Peyer's patch (tissue), 4 donors: ENCODE results near the gene GFI1. TPM values are rescaled to one million over a fixed set of nuclear protein-coding genes. Genes with fewer than 3 reads are reported as not detected.

Source experiments
- DNase-seq, 3 donors: peaks; one replicate each; pipeline ENCODE4 v3.0.0-alpha.2; 2017 to 2019
- H3K27ac ChIP-seq, 4 donors: fragments of 200-600 bp; sonication (generic); one replicate each; pipeline ENCODE4 v1.5.1; 2016 to 2019
- H3K27me3 ChIP-seq, 2 donors: fragments of 200-600 bp; sonication (generic); one replicate each; pipeline ENCODE4 v1.5.1; 2019
- H3K36me3 ChIP-seq, 3 donors: fragments of 200-600 bp; sonication (generic); one replicate each; pipeline ENCODE4 v1.5.1; 2016 to 2019
- H3K4me1 ChIP-seq, 4 donors: fragments of 200-600 bp; sonication (generic); one replicate each; pipeline ENCODE4 v1.5.1; 2016 to 2019
- H3K4me3 ChIP-seq, 4 donors: fragments of 200-600 bp; sonication (generic); 1 replicate in 3 of 4; 2 replicates in 1 of 4; pipeline ENCODE4 v1.5.1; 2016 to 2019; ENCODE audit warnings: mild to moderate bottlenecking in 1 of 4
- H3K9me3 ChIP-seq, 4 donors: fragments of 200-600 bp; sonication (generic); one replicate each; pipeline ENCODE4 v1.5.1; 2016 to 2019; ENCODE audit warnings: mild to moderate bottlenecking in 1 of 4
- POLR2A ChIP-seq, 2 donors: fragments of 450-650 bp; IDR thresholded peaks; one replicate each; pipeline ENCODE4 v1.5.1; 2017; ENCODE audit warnings: antibody characterized with exemption in 2 of 2, mild to moderate bottlenecking in 2 of 2, moderate library complexity in 2 of 2
- total RNA-seq, 4 donors: library from RNA; depleted of rRNA; stranded (reverse); fragments of >200 nt; gene quantifications; one replicate each; pipeline ENCODE4 v1.1.0, GENCODE V29; 2016
- TF ChIP-seq, protein P1 (sequence below), 6 experiments: fragments of 450-650 bp in 4 of 6; fragments of 200-600 bp in 2 of 6; sonication (generic) in 1 of 6; IDR thresholded peaks; one replicate each; pipeline ENCODE4 v1.5.1; 2017 to 2019; ENCODE audit warnings: antibody characterized with exemption in 6 of 6, mild to moderate bottlenecking in 3 of 6, moderate library complexity in 1 of 6

Gene GFI1
- total RNA-seq, 4 donors from 2014 or later, result 6.5 to 15.5 (median 9.1) TPM

DNA sequence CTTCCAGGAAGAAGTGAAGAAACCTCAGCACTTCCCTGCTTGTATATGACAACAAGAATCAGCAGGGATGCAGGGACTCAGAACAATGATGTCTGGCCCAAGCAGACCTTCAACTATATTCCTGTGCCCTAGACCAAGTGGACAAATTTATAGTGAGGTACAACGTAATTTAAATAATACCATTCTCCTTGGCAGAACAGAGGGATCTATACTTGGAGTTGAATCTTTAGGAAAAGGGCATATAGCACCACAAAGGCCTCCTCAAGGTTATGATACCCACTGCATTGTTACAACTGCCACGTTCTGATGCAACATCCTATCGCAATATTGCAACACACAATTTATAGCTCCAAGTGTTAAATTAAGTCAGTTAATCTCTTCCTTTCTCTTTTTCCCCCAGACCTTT is 29.1 kb upstream of the GFI1 start:
- Histone ChIP-seq H3K4me1 (no peaks in the 10 kb centered on the region), H3K27me3 (no peaks in the 10 kb centered on the region), H3K4me3 (no peak overlapping the region), H3K9me3 (no peaks in the 10 kb centered on the region), H3K27ac (no peak overlapping the region), H3K36me3 (no peaks in the 10 kb centered on the region)
- no peak for DNase-seq
- TF ChIP-seq POLR2A (IDR thresholded peaks at IDR 0.05), result no peak
- TF ChIP-seq, protein P1, sequence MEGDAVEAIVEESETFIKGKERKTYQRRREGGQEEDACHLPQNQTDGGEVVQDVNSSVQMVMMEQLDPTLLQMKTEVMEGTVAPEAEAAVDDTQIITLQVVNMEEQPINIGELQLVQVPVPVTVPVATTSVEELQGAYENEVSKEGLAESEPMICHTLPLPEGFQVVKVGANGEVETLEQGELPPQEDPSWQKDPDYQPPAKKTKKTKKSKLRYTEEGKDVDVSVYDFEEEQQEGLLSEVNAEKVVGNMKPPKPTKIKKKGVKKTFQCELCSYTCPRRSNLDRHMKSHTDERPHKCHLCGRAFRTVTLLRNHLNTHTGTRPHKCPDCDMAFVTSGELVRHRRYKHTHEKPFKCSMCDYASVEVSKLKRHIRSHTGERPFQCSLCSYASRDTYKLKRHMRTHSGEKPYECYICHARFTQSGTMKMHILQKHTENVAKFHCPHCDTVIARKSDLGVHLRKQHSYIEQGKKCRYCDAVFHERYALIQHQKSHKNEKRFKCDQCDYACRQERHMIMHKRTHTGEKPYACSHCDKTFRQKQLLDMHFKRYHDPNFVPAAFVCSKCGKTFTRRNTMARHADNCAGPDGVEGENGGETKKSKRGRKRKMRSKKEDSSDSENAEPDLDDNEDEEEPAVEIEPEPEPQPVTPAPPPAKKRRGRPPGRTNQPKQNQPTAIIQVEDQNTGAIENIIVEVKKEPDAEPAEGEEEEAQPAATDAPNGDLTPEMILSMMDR (IDR thresholded peaks at IDR 0.05), result no peak

DNA sequence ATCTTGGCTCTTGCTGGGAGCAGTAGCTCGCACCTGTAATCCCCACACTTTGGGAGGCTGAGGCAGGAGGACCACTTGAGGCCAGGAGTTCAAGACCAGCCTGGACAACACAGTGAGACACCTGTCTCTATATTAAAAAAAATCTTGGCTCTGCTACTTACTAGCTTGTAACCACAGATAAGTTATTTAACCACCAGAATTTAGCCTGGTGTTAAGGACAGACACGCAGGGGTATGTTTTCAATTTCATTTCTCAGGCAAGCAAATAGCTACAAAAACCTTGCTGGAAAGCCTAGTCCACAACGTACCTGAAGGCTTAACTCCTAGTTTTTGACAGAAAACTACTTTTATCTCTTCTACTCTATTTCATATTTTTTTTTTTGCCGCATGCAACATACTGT is 24.8 kb upstream of the GFI1 start:
- Histone ChIP-seq H3K4me3 (no peak overlapping the region), H3K4me1 (no peaks in the 10 kb centered on the region), H3K27ac (no peak overlapping the region), H3K27me3 (no peaks in the 10 kb centered on the region), H3K9me3 (no peaks in the 10 kb centered on the region), H3K36me3 (no peaks in the 10 kb centered on the region)
- DNase-seq, result no peak
- TF ChIP-seq, protein P1 (IDR thresholded peaks at IDR 0.05), result no peak
- TF ChIP-seq POLR2A (IDR thresholded peaks at IDR 0.05), result no peak

DNA sequence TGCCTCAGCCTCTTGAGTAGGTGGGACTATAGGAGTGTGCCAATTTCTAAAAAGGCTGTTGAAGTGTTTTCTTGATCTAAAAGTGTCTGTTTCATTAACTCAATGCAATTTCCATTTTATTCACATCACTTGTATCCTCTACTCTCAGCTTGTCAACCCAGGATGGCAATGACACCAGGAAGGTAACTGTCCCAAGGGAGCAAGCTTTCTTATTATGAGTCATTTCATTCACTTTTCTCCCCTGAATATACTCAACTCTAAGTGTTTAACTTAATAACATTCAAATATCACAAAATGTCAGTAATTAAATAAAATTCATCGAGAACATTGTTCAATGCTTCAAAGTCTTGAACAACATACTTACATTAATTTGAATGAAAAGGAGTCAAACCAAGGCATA is 22.9 kb upstream of the GFI1 start:
- no peaks in the 10 kb centered on the region for H3K36me3 ChIP-seq
- H3K4me3 ChIP-seq, result no peak overlapping the region
- no peaks in the 10 kb centered on the region for H3K9me3 ChIP-seq
- no peak for DNase-seq
- H3K27ac ChIP-seq, result no peak overlapping the region
- H3K4me1 ChIP-seq, result no peaks in the 10 kb centered on the region
- TF ChIP-seq POLR2A (IDR thresholded peaks at IDR 0.05), result no peak
- TF ChIP-seq, protein P1 (IDR thresholded peaks at IDR 0.05), result no peak
- H3K27me3 ChIP-seq, result no peaks in the 10 kb centered on the region

DNA sequence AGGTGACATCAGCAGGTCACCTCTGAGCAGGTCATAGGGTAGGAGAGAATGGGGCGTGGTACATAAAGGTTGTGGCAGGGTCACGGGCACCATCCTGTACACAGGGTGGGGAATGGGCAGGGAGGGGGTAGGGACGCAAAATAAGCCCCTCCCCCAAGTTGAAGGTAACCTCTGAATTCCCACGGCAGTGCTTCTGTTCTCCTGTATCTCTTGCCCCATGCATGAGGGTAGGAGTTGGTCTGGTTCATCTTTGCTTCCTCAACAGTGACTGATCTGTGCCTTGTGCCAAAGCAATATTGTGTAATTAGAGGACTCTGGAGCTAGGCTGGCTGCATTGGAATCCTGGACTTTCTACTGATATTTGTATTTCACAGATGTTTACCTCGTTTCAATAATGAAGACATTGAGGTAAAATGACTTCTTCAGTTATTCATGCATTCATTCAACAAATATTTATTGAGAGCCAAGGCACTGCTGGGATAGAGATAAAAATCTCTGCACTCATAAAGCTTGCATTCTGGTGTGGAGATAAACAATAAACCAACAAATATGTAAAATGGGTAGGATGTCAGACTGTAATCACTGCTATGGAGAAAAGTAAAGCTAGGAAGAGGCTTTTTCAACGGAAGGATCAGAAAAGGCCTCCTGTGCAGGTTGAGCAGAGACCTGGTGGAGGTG is 18.4 kb upstream of the GFI1 start:
- H3K27me3 ChIP-seq, result no peaks in the 10 kb centered on the region
- no peak for DNase-seq
- H3K27ac ChIP-seq, result no peak overlapping the region
- H3K4me1 ChIP-seq, result no peaks in the 10 kb centered on the region
- H3K9me3 ChIP-seq, result no peaks in the 10 kb centered on the region
- TF ChIP-seq, protein P1 (IDR thresholded peaks at IDR 0.05), result no peak
- no peak for TF ChIP-seq POLR2A (IDR thresholded peaks at IDR 0.05)
- no peaks in the 10 kb centered on the region for H3K36me3 ChIP-seq
- H3K4me3 ChIP-seq, result no peak overlapping the region

DNA sequence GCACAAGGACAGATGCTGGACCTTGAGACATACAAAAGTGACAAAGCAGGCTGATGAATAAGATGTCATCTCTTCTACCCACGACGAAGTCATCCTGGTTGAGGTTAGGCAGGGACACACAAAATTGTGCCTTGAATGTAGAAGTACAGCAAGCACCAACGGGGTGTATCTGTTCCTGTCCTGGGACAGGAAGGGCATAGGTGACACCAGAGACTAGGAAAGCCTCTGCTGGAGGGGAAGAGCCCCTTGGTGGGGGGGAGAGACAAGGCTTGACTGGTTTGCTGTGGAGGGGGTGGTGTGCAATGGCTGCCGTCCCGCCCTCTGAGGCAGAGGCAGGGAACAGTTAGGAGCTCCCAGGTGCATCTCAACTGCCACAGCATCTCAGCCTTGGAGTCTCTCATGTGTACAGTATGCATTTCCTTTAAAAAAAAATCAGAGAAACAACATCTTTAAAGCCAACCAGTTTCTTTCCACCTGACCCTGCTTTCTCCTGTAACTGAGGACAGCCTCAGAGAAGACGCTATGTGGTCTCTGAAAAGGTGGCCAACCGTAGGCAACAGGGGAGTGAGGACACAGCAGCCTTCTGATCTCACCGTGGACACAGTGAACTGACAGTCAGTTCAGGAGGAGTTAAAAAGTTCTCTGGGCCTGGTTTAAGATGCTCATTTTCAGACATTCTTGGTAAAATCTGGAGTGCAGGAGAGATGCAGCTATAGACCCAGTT is 17.7 kb upstream of the GFI1 start:
- DNase-seq, result no peak
- no peak overlapping the region for H3K27ac ChIP-seq
- no peaks in the 10 kb centered on the region for H3K27me3 ChIP-seq
- no peaks in the 10 kb centered on the region for H3K4me1 ChIP-seq
- no peak overlapping the region for H3K4me3 ChIP-seq
- no peaks in the 10 kb centered on the region for H3K36me3 ChIP-seq
- H3K9me3 ChIP-seq, result no peaks in the 10 kb centered on the region
- TF ChIP-seq, protein P1 (IDR thresholded peaks at IDR 0.05), result no peak
- TF ChIP-seq POLR2A (IDR thresholded peaks at IDR 0.05), result no peak
